Activated naive CD4-positive, alpha-beta T cell (primary cell): ENCODE data around the gene SLC52A1.
A peak's percentile ranks its signal among the peaks of the same experiment; 100 is the strongest.
"Not testable (repeated sequence)": the region's sequence is repeated elsewhere in the genome, so short reads cannot be mapped to it uniquely, and the experiment has no call there.

ENCODE experiments used
- DNase-seq, 4 experiments: peaks; one replicate each; lab custom pipeline; 2025; lab: John Stamatoyannopoulos, UW

Gene SLC52A1

DNA sequence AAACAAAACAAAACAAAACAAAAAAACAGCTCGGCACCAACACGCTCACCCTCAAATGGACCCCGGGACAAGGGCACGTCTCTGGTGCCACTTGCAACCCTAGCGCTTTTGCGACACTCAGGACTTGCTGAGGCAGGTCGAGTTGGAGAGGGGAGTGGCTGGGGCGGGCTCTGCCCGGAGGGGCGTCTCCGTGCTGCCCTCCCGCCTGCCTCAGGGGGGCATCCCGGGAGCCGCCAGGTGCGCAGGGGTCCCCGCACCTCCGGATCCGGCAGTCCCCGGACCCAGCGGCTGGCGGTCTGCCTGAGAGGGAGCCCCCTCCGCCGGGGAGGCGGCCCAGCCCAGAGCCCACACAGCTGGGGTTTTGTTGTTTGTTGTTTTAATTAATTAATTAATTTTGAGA is at the start of gene SLC52A1:
SLC52A1 (minus strand) TSS at position 112 of the 400 bp plus-strand sequence. CDS start 820 bp downstream, outside the sequence.
- DNase-seq: no peak

DNA sequence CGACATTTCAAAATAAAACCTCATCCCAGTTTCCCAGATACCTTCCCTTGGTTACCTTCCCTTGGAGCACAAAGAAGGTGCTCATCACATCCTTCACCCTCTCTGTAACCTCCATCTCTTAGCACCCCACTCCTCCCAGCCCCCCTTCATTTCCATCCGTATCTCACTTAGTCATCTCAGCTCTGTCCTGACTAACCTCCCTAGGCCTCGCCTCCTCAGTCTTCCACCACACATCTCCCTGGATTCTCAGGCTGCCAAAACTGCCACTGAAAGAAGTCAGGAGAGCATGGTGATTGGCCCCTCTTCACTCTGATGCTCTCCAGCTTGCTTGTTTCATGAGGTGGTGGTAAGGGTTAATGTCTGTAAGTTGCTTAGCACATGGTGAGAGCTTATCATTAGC is 45.4 kb upstream of the SLC52A1 start:
- DNase-seq: no peak

DNA sequence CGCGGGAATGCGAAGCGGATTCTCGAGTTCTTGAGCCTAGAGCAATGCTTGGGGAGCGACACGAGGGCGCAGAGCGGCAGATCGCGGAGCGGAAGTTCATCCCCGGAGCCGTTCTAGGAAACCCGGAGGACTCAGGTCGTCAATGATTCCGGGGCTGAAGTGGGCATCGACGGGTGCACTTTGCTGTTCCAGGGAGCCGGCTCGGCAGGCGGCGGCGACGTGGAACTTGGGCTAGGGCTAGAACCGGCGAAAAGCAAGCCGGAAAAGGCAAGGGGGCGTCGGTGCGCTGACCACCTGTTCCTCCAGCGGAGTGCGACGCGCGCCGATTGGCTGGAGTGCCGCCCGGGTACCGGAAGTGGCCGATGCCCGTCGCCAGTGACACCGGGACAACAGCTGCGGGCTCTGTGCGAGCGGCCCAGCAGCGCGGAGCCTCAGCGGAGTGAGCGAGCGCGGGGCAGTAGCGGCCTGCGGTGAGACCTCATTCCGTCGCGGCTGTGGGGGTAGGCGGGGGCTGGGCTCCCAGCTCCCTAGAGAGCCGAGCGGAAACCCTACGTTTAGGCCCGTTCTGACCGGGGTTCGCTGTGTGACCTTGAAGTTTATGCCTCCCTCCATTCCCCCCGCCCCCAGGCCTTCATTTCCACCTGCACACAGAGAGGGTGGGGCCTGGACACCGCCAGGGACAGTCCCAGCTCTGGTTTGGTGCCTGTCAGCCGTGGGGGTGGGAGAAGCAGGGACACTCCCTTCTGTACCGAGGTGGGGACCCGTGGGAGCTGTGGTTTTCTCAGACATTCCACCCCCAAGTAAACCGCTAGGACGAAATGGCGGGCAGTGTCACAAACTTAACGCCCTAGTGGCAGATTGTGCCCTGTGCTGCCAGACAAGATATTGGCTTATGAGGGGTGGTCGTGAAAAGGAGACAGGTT is 43.1 kb upstream of the SLC52A1 start, which contains the start of gene ZFP3:
ZFP3 (plus strand) TSS at position 362 of the 923 bp plus-strand sequence. CDS start 13,038 bp downstream, outside the sequence.
- peak; percentile 48 to 66 (median 56) for DNase-seq

DNA sequence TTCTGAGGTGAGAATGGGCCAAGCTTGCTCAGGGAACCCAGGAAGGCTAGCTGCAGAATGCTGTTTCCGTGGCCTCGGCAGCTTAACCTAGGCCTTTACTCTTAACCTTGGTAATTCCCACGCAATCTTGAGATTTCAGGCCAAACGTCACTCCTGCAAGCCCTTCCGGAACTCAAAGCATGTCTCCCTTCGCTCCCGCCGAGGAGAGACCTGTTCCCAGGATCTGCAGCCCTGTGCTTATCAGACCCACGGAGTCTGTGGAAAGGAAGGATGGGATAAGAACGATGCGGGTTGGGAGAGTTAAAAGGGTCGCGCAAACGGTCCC is 42.5 kb upstream of the SLC52A1 start:
- no peak for DNase-seq

DNA sequence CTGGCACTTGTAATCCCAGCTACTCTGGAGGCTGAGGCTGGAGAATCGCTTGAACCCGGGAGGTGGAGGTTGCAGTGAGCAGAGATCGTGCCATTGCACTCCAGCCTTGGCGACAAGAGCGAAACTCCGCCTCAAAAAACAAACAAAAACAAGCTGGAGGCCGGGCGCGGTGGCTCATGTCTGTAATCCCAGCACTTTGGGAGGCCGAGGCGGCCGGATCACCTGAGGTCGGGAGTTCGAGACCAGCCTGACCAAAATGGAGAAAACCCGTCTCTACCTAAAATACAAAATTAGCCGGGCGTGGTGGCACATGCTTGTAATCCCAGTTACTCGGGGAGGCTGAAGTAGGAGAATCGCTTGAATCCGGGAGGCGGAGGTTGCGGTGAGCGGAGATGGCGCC is 42.0 kb upstream of the SLC52A1 start:
- not testable (repeated sequence) for DNase-seq

DNA sequence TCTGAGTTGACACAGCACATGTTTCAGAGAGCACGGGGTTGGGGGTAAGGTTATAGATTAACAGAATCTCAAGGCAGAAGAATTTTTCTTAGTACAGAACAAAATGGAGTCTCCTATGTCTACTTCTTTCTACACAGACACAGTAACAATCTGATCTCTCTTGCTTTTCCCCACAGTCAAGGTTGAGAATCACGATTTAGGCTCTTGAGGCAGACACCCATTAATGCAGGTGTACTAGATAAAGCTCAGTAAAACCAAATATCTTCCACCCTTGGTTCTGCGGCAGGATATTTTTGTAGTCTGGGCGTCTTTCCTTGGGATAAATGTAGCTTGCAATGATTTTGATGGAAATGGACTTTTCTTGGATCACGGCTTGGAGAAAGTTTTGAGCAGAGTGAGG is 40.2 kb upstream of the SLC52A1 start:
- not testable (repeated sequence) for DNase-seq

DNA sequence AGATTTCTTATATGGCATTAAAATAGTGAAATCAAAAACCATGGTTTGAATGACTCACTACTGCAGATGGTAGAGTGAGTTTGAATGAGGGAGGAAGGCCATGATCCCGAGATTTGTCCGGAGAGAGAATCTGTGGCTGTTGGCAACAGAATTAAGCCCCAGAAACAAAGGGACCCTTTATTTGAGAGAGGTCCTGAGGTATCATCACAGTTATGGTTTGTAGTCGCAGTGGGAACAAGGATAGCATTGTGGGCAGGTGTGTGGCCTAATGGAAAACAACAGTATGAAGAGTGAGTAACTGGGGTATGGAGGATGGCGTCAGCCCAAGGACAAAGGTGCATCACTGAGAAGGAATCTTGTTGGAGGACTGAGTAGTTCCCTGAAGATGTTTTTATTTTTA is 34.5 kb upstream of the SLC52A1 start:
- no peak for DNase-seq

DNA sequence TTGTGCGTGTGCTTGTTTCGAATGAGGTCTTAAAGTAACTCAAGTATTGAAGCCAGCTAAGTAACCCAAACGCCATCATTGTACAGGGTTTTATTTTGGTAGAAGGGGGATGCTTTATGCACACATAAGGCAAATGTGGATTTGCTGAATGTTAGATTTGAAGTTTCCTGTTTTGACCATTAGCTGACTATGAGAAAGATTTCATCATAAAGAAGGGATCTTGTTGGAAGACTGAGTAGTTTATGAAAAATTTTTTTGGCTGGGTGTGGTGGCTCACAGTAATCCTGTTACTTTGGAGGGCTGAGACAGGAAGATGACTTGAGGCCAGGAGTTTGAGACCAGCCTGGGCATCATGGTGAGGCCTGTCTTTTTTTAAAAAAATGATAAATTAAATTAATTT is 33.0 kb upstream of the SLC52A1 start:
- DNase-seq: no peak

DNA sequence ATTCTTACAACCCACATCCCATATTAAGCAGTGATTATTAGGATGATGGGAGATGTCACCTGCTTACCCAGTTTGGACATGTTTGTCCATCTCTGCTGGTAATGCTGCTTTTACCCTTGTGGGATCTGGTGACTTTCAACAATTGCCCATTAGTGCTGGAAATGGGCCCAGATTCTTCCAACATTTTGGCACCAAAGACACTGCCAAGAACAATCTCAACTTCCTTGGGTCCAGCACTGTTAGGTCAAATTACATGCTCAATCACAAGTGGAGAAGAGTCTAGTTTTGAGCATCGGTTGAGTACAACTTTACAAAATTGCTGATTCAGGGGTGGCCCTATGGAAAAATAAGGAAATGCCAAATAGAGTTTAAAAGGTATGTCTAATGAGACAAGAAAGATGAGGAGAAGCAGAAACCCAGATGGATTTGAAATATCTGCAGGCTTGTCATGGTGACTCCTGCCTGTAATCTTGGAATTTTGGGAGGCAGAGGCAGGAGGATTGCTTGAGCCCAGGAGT is 30.1 kb upstream of the SLC52A1 start:
- no peak for DNase-seq

DNA sequence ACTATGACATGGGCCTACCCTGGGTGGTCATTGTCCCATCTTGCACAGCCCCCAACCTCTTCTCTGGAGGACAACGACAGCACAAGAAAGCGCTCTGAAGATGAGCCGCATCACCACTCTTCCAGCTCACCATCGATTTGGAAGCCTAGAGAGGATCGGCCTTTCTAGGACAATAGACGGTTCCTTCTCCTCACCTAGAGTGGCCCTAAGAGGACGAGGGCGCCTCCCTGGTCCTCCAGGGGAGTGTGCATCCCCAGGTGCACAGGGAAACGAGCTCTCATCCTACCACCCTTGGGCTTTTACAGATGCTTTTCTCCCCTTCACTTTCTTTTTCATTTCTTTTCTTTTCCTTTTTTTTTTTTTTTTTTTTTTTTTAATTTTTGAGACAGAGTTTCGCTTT is 20.3 kb upstream of the SLC52A1 start:
- no peak for DNase-seq

DNA sequence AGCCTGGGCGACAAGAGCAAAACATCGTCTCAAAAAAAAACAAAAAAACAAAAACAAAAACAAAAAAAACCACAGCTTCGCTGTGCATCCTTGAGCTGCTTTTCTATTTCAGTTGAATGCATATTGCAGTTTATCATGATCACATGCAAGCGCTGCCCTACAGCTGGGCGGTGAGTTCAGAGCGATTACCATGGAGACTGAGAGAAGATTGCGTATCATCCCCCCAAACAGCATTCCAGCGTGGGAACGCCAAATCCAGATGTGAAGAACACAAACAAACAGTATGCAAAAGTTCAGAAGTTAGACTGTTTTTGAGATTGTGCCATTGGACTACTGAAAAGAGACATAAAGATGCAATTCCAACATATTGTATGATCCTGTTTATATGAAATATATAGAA is 15.1 kb upstream of the SLC52A1 start:
- no peak for DNase-seq

DNA sequence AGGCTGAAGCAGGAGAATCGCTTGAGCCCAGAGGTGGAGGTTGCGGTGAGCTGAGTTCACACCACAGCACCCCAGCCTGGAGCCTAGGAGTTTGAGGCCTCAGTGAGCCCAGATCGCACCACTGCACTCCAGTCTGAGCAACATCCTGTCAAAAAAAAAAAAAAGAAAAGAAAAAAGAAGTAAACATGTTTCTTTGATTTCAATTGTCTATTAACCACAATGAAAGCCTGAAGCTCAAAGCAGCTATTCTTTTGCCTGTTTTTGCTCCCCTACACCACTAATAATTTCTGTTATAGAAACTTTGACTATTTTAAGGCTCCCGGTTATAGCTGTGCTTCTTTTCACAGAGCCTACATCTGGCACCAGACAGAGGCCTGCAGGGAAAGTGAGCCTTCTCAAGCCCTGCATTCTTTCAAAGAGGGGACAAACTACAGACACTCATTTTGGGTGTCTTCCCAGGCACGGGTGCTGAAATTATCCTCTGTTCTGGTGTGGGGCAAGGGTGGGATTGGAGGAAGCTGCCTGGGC is 14.2 kb upstream of the SLC52A1 start:
- DNase-seq: peak in 2 of 4 experiments; percentile 52 to 56

DNA sequence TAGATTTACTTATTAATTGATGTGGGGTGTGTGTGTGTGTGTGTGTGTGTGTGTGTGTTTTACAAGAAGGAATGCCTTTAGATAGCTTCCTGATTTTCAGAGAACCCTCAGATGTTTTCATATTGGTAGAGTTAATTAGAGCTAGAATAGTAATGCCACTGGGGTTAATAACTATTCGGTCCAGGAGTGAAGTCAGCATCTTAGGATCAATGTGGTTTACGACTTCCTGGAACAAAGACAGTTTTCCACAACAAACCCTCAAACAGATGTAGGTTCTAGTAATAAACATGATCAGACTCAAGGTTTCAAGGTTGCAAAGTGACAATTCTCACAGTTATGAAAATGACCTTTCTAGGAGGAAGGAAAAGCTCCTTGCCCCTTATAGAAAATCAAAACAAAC is 12.2 kb upstream of the SLC52A1 start:
- no peak for DNase-seq

DNA sequence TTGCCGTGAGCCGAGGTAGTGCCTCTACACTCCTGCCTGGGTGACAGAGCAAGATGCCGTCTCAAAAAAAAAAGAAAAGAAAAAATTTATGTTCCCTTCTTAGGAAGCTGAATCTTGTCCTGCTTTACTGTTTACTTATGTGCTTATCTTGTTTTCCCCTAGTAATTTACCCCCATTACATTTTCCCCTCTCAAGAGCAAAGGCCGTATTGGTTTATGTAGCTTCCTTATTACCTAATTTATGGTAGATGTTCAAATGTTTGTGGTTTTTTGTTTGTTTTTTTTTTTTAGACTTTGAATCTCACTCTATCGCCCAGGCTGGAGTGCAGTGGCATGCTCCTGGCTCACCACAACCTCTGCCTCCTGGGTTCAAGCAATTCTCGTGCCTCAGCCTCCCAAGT is 10.3 kb upstream of the SLC52A1 start:
- no peak for DNase-seq

DNA sequence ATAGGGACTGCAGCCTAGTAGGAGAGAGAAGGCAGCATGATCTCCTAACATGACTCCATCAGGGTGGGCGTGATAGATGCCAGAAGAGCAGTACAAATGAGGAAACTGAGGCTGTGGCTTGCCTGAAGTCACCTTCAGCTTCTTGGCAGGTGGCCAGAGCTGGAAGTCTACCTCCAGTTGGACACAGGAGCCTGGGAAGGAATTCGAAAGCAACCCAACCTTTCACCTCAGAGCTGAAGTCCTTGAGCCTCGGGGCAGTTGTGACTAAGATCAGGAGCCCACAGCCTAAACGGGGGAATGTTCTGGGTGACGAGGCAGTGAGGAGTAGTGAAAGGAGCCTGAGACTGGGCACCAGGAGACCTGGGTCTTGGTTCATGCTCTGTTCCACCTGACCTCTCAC is 9.4 kb upstream of the SLC52A1 start:
- DNase-seq: no peak

DNA sequence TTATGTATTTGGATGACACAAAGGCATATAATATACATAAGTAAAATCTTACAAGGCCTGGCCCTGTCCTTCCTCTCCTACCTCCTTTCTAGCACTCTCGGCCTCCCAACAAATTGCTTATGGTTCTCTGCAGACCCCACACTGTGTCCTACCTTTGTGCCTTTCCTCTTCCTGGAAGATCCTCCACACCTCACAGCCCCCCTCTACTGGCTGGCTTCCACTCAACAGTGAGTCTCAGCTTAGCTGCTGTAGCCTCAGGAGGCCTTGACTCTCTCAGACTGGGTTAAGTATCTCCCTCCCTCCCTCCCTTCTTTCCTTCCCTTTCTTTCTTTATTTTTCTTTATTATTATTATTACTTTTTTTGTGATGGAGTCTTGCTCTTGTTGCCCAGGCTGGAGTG is 8.3 kb upstream of the SLC52A1 start:
- no peak for DNase-seq

DNA sequence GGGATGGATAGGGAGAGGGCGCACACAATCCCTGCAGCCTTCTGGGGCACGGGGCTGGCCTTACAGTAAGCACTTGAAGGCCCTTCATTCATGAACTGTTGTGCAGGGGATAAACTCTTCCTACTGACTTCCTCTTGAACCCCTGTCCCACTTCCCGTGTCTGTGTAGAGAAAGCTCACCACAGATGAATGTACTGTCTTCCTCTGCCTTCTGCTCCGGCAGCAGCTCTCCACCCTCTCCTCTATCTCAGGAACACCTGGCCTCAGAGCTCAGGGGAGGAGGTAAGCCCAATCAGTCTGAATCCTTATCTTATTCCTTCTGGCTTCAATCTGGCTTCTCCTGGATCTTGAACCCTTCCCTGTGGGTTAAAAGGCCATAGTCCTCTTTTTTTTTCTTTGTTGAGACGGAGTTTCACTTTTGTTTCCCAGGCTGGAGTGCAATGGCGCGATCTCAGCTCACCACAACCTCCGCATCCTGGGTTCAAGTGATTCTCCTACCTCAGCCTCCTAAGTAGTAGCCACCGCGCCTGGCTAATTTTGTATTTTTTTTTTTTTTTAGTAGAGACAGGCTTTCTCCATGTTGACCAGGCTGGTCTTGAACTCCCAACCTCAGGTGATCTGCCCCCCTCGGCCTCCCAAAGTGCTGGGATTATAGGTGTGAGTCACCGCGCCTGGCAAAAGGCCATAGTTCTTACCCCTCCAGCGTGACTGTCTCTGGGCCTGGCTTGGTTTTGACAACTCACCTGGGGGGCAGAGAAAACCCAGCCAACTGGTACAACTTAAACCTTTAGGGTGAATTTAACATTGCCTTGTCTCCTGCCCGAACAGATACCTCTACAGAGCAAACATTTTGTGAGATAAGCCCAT is 7.2 kb upstream of the SLC52A1 start:
- DNase-seq: no peak

DNA sequence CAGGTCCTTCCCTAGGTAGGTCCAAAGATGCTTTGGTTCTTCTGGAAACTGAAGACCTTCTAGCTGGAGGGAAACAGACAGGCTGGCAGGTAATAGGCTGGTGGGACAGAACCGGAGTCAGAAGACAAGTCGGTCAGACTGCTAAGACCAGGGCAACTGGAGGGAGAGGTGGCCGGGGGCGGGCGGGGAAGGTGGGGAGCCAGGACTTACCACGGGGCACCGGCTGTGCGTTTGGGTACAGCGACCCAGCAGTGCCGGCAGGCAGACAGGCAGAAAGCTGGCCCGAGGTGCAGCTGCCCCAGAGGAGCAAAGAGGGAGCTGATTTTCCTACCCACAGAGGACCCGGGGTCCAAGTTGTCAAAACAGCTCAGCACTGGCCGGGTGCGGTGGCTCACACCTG is 575 bp downstream of the SLC52A1 start:
- DNase-seq: no peak

DNA sequence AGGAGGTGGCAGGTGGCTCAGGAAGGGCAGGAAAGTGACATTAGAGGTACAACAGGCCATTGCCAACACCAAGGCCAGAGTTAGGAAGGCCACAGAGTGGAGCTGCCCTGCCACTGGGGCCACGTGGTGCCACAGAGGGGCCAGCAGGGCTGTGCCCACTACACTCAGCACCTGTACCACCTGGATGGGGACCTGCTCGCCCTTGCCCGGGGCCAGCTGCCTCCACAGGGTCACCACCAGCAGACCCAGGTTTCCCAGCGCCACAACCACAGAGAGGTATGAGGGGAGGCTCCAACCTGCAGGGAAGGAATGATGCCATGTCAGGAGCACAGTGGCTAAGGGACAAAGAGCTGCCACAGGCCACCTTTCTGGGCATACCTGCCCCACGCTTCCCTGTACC is 1.2 kb downstream of the SLC52A1 start:
- DNase-seq: no peak

DNA sequence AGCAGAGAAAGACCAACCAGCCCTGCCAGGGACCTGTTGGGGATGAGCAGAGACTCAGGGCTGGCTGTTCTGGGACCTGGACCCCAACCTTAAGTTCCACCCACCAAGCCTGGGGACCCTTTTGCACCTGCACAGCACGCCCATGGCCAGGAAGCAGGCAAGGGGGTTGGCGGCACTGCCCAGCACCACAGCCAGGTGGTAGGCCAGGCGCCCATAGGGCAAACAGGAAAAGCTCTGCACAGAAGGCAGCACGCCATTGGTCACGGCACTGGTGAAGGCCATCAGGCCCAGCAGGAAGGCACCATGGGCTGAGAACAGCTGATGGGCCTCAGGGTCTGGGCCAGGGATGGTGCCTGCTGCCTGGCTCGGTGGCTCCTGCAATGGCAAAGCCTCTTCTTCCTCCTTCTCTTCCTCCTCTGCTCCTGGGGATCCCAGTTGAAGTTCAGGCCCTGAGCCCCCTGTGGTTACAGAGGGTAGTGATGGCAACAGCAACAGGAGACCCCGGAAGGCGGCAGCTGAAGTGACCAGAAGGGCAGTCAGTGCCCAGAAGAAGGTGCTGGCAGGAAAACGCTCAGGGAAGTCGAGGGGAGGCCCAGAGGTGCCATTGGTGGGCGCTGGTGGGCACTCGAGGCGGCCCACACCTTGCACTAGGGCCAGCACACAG is 1.7 kb downstream of the SLC52A1 start:
- no peak for DNase-seq

DNA sequence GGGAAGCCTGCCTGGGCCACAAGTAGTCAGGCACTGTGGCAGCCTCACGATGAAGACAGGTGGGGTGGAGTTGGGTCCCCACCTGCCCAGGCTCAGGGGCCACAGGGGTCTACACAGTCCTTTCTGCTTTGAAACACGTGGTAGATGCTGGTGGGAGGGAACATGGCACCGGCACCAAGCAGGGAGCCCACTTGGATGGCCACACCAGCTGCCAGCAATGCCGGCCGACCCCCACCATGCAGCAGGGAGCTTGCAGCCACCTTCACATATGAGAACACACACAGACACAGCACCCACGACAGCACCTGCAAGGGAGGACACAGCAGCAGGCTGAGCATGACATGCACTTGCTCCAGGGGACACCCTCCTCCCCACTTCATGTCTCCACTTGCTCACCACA is 2.4 kb downstream of the SLC52A1 start:
- DNase-seq: no peak
